Epithelial cell of prostate (primary cell): ENCODE data around the gene AP3B1.

Source experiments
- DNase-seq: peaks from one replicate; pipeline ENCODE4 v3.0.0-alpha.2; 2011; ENCODE audit warnings: low read depth, low spot score
- H3K27ac ChIP-seq: fragments of 450-650 bp; 2 replicates; pipeline ENCODE4 v1.5.1; 2017; ENCODE audit warnings: mild to moderate bottlenecking

Gene AP3B1

DNA sequence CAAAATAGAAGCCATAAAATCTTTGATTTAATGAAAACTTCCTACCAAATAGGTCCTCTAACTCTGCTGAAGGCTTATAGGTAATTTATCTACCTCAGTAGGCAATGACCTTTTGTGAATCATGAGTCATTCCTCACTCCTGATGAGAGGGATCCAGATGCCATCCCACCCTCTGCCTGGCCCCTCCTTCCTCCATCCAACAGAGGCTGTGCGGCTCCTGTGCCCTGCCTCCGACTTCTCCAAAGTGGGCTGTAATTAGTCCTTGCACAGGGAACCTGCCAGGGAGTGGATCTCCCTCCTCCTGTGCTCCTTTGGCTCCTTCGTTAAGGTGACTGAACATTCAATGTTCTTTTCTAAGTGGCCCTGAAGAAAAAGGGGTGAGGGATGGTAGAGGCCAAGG lies 304.5 kb downstream of the AP3B1 start:
- no peak for DNase-seq
- H3K27ac ChIP-seq: no peak overlapping the region

DNA sequence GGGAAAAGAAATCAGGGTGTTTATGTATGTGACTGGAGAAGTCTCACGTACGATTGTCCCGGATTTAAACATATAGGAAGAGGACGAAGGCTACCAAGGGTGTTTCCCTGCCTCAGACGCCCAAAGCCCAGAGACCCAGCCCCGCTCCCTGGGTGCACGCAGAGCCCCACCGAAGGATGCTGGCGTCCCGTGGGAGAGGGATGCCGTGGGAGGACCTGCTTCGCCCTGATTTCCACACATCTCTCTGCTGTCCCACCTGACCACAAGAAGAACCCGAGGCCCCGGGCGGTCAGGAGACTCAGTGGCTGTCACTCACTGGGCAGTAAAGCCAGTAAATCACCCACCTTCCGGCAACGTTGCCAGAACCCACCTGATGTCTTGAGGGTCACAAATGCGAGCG lies 306.5 kb downstream of the AP3B1 start:
- no peak overlapping the region for H3K27ac ChIP-seq
- DNase-seq: no peak

DNA sequence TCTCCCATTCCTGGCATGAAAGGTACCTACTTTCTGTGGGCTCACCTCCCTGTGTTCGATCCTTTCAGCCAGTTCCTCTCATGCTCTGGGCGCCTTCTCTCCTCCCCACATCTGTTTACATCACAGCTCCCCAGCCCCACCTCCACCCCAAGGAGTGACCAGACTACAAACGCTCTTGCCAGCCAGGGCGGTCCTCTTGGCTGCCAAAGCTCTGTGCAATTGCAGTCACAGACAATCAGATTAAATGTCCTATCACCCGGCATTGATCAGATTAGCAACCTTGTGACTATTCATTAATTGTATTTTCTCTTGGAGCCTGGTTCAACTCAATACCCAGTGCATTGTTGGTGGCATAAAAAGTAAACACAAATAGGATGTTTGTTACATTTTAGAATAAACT lies 307.2 kb downstream of the AP3B1 start:
- no peak for DNase-seq
- H3K27ac ChIP-seq: no peak overlapping the region

DNA sequence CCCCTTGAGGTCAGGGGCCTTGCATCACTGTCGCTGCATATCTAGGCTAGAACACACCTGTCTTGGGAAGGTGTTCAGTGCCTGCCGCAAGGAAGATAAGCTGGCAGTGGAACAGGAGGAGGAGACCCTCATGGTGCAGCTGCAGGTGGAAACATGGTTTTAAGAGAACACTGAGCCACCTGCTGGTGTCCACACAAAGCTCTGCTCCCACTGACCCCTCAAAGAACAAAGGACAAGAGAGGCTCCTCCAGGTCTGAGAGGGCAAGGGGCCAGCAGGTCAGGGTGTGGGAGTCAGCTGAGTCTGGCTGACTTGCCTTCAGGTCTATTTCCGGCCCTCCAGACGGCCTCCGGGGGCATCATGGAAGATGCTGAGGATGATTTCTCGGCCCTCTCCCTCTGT lies 308.2 kb downstream of the AP3B1 start:
- no peak overlapping the region for H3K27ac ChIP-seq
- DNase-seq: no peak

DNA sequence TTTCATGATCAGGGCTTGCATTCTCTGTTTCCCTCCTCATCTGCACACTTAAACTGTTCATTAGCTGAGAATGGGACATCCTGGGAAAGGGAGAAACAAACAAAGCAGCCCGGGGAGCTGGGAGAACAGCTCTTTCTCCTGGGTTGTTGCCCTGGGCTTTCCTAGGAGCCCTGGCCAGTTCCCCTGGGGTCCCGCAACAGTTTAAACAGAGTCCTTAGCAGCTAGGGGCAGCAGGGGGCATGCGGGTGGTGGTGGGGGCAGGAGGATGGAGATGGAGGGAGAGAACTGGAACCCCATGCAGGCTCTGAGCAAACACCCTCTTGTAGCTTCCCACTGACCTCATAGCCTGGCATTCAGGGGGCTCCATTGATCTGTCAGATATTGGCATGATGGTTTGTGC lies 309.3 kb downstream of the AP3B1 start:
- no peak overlapping the region for H3K27ac ChIP-seq

DNA sequence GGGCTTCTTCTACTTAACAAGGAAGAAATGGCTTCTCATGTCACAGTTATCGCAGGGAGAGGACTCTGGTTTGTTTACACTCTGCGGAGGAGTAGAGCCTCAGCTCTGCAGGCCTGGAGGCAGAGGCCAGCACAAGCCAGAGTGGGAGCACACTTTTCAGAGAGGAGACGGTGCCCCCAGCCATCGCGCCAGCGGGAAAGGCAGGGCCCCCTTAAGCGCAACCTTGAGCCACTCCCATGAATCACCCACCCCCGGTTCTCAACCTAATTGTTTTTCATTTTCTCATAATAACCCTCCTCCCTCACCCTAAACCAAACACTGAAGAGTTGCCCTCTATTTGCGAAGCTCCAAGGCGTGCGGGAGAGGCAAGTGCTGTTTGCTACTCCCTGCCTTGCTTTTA lies 309.9 kb downstream of the AP3B1 start:
- DNase-seq: no peak
- H3K27ac ChIP-seq: no peak overlapping the region

More for the DNA sequence above, 309.3 kb downstream of the AP3B1 start:
- no peak for DNase-seq

DNA sequence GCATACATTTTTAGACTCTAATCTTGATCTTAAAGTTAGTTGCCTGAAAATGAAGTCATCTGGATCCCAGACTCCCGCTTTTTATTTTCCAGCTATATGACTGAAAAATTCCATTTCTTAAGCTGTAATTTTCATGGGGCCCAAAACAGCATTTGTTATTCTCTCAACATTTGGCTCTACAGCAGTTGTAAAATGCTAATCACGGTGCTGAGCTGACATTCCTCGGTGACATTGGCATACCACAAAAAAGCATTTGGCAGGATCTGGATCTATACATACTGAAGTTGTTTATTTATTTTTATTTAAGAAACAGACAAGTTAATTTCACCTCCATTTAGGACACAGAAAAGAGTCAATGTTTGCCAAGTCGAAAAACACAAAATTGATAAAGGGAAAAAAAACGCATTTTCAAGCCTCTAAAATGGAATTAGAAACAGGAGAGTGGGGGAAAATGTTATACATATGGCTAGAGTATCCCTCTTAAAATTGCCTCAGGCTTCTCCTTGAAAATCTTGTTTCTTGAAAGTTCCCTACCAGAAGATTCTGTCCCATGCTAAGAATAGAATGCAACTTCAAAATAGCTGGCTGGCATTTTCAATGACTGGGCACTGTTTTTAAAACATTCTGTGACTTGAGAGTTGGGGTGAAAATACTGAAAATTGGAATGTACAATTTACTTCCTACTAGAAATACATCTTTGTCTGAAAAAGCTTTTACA lies 310.9 kb downstream of the AP3B1 start:
- DNase-seq: no peak
- no peak overlapping the region for H3K27ac ChIP-seq

DNA sequence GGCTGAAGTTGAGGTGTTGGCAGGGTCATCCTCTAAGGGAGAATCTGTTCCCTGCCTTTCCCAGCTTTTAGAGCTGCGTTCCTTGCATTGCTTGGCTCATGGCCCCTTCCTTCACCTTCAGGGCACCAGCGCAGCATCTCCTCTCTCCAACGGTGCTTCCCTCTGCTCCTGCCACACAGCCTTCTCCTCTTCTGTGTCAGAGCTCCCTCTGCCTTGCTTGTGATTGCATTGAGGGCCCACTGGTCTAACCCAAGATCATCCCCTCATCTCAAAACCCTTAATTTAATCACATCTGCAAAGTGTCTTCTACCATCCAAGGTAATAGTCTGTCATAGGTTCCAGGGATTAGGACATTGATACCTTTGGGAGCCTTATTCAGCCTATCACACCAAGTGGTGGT lies 312.7 kb downstream of the AP3B1 start:
- H3K27ac ChIP-seq: no peak overlapping the region
- no peak for DNase-seq

DNA sequence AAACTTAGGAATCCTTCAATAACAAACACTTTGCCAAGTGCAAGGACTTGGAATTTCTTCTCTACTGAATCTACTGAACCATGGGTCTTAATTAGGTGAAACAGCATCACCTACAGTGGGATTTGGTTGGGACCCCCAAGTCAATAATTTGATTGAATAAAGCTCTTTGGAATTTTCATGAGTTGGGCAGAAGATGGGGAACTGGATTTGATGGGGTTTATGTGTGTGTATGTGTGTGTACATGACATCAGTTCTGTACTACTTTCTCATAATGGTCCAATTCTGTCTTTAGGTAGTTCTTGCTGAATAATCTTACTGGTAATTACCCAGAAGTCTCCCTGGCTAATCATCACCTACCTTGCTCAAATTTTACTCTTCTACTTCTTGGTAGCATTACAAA lies 319.9 kb downstream of the AP3B1 start:
- no peak overlapping the region for H3K27ac ChIP-seq
- no peak for DNase-seq

DNA sequence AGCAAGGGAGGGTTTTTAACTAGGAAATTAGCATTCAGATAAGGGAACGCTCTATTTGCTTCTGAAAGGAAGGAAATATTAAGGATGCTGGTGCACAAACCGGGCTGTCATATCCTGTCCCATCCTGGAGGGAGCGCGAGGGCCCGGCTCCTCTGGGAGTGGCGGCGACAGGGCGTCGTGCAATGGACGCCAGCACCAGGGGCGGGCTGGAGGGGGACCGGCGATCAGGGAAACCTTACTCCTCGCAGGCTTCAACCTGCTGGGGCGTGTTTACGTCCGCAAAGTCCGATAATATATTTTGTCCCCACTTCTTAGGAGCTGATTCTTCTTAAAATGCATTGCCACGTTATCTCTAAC lies 321.3 kb downstream of the AP3B1 start:
- no peak overlapping the region for H3K27ac ChIP-seq
- DNase-seq: no peak

DNA sequence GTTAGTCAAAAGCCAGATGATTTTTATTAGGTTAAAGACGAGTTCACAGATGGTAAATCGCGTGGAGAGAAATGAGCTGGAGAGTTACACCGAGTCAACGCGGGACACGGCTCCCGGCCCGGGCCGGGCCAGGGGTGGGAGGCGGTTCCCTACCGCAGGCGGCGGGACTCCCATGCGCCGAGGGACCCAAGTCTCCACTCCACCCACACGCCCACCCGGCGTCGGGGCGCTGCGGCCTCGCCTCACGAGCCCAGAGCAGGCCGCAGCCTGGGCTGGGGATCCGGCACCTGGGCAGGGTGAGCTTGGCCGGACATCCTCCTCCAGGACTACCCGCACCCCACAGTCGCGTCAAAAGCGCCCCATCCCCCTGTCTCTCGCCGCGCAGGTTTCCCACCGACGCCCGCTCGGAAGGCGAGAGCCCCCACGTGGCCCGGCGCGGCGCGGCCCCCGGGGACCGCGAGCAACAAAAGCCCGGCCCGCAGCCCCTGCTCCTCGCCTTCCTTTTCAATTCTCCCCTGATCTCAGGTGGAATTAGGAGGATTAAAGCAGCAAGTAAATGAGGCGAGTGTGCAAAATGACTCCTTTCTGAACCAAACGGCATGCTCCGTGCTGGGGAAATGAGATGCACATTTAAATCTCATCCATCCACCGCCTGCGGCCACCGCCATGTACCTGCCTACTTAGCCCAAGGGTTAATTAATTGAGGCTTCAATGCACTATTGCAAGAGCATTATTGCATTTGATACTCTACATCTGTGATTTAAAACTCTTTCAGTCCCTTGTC lies 321.8 kb downstream of the AP3B1 start:
- no peak for DNase-seq

DNA sequence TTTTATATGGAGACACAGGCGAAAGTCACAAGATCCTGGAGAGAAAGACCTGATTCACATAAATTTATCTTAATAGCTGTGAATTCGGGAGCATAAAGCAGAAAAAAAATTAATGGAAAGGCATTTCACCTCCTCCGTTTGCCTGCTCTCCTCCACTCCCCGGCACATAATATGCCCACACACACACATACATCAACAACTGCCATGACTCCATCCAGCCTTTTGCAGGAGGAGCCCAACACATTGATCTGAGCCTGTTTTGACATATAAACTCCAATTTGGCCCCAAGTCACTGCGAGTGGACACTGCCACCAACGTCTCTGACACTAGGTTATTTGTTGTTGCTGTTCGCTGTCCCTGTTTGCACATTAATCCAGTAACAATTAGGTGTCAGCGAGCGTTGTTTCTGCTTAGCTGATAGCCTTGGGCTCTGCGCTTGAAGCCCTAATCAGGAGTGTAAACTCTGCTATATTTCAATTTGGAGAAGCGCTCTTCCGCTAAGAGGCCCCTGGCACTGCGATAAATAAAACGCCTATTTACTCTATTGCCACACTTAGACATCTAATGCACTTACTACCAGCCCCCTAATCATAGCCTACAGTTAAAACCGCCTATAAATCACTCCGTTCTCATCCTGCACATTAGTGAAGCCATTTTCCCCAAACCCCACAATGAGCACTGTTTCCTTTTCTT lies 322.6 kb downstream of the AP3B1 start:
- DNase-seq: no peak

More for the DNA sequence above, 321.8 kb downstream of the AP3B1 start:
- H3K27ac ChIP-seq: no peak overlapping the region

DNA sequence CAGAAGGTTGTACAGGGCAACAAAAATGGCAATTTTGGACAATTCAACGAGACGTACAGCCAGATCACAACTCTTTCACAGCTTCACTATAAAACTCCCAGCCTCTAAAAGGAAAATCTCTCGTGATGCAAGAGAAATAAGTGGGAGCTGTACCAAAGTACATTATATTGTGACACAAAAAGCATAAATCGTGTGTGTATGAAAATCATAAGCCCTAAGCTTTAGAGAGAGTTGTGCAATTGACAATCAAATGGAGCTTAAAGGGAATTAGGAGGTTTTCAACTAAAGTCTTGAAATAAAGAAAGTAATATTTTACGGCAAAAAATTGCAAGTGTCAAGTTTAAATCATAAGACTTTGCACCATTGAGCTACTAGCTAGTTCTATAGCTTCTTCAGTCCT lies 323.6 kb downstream of the AP3B1 start:
- no peak for DNase-seq

More for the DNA sequence above, 322.6 kb downstream of the AP3B1 start:
- no peak overlapping the region for H3K27ac ChIP-seq

DNA sequence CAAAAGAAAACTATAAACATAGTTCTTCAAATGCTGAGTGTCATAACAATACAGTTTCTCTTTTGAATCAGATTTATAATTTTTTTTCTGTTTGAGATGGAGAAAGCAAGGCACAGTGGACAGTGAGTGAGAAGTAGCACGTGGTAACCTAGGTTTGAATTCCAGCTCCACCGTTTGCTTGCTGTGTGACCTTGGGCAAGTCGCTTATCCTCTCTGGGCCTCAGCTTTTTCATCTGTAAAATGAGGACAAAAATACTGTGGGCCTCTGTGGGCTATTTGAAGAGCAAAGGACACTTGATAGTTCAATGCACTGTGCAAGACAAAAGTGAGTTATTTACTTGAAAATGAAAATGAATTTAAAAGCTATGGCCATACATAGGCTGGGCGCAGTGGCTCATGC lies 330.7 kb downstream of the AP3B1 start:
- no peak overlapping the region for H3K27ac ChIP-seq

More for the DNA sequence above, 323.6 kb downstream of the AP3B1 start:
- H3K27ac ChIP-seq: no peak overlapping the region

DNA sequence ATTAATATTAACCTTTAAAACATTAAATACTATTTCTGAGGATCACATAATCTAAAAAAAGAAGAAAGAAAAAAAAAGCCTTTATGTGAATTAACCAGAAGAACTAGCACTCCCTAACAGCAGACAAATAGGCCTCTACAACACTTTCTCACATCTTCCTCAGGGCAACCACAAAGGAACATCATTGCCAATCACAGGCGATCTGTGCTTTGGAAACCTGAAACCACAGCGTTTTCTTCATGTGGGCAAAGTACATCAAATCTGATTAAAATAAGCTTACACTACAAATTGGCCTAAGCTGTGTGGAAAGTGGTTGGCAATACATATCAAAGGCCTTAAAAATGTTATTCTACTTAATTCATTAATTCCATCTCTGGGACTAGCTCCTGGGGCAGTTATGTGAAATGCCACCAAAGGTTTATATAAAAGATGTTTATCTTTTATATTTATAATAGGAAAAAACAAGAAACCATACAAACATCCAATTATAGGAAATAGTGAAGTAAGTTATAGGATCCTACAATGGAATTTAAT lies 333.6 kb downstream of the AP3B1 start:
- no peak overlapping the region for H3K27ac ChIP-seq
- DNase-seq: no peak

More for the DNA sequence above, 330.7 kb downstream of the AP3B1 start:
- DNase-seq: no peak

DNA sequence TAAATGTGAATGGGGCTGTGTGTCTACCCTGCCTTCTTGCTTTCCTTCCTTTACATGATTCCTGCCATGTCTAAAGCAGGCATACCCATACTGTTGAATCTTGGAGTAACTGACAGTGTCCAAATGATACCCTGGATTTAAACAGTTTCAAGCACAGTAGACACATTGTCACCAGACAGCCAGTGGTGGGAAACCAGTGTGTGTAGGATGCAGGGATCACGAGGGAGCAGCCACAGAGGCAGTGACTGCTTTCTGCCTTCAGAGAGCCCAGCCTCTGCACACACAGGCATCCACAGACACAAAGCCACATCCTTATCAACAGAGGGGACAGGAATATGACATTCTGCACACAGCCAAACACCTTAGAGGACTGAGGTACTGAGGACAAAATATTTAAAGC lies 334.2 kb downstream of the AP3B1 start:
- no peak overlapping the region for H3K27ac ChIP-seq
- no peak for DNase-seq

DNA sequence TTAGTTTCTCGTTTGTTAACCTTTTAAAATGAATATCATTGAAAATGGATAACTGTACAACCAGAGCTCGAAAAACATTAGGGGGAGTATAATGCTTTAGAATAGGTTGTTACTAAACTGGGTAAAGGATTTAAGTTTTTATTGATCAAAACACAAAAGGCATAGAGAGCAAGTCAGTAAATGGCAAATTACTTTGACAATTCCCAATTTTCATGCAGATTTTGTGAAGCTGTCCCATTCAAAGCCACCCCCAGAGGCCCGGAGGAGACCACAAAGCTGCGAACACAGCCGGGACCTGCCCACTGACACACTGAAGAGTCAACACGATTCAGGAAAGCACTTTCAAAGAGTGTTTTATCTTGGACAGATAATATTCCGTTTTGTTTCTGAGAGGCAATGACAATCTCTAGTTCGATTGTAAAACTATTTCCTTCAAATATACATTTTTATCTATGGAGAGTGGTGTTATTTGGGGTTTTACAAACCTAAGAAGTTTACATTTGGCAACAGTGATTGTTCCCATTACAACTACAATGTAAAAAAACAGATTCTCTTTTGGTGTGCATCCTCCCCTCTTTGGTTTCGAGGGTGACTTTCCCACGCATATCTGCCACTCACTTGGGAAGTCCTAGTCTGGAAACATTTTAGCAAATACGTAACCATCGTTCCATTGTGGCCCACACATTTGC lies 335.7 kb downstream of the AP3B1 start:
- no peak overlapping the region for H3K27ac ChIP-seq
- DNase-seq: no peak

DNA sequence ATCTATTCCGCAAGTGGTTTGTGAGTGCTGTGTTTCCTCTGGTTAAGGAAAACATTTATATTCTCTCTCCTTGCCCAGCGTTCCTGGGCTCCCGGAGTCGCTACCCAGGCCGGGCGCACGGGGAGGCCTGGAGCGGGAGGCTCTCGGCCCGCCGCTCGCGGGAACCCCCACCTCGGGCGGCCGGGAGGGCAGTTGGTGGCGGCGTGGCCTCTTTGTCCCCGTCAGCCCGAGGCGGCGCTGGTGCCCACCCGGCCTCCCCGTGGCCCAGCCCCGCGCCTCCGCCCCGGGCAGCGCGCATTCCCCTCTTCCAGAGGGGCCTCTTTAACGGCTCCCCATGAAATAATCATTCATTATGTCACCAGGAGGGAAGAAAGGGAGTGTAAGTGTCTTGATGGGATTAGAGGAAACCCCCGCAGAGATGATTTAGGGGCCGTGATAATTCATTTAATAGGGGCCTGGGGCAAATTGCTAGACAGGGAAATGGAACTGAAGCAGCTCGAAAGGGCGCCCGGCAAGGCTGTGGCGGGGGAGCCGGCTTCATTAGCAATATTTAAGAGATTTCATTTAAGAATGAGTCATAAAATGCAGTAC lies 336.5 kb downstream of the AP3B1 start:
- H3K27ac ChIP-seq: no peak overlapping the region
- no peak for DNase-seq

DNA sequence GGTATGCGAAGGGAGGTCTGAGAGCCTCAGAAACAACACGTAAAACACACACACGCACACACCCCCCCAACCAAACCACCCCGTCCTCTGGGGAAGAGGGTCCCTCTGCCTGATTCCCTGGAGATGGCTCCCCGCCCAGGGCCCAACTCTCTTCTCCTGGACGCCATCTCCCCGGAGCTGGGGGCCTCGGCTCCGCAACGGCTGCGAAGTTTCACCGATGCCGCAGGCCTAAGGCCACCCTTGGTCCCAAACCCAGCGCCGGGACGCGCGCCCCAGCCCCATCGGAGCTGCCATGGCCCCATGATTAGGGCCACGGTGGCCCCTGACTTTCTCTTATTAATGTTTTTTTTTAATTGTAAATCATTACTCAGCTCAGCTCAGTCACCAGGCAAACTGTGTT lies 337.0 kb downstream of the AP3B1 start:
- no peak overlapping the region for H3K27ac ChIP-seq

DNA sequence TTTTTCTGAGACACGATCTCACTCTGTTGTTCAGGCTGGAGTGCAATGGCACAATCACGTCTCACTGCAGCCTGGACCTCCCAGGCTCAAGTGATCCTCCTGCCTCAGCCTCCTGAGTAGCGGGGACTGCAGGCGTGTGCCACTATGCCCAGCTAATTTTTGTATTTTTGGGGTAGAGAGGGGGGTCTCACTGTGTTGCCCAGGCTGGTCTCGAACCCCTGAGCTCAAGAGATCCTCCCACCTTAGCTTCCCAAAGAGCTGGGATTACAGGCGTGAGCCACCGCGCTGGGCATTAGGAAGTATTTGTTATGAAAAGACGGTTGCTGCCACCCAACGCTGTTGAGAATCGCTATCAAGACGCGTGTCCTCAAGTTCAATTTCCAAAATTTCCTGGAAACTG lies 337.4 kb downstream of the AP3B1 start:
- no peak overlapping the region for H3K27ac ChIP-seq
- no peak for DNase-seq

More for the DNA sequence above, 337.0 kb downstream of the AP3B1 start:
- DNase-seq: no peak
